ENCODE measurements around the gene ABHD6. TPM values are rescaled to one million over a fixed set of nuclear protein-coding genes. Genes with fewer than 3 reads are reported as not detected.

The ABHD6 gene
- total and polyA plus RNA-seq, 9 of the 15 experiments (the other 6 are each of a cell fraction or from before 2014, with no cell fraction given) = 0.53 to 3.6 (median 2.5) TPM

- no peak overlapping the region for H3K27ac ChIP-seq (ENCODE audit: extremely low read depth, low read depth, low read length)
- DNase-seq (ENCODE audit: extremely low read depth in 1 of 4, low spot score in 3 of 4) (no peak), FAIRE-seq (no peak), ATAC-seq (no peak)
- H3K36me3 ChIP-seq (ENCODE audit: control insufficient read depth, insufficient read depth, low read length) = no peaks in the 10 kb centered on the region
- WGBS (ENCODE audit: insufficient coverage, low coverage, missing lambda C conversion rate) = 9% methylated on average over 6 of the region's 6 CpGs
- TF ChIP-seq GTF2B (IDR thresholded peaks at IDR 0.05; ENCODE audit: extremely low read depth, insufficient read length) (no peak), POU5F1 (IDR thresholded peaks at IDR 0.05; ENCODE audit: borderline replicate concordance, low read depth, low read length, partially characterized antibody) (no peak), TRIM24 (IDR thresholded peaks at IDR 0.05) (no peak), NR4A1 (CRISPR knock-in tag; IDR thresholded peaks at IDR 0.05) (no peak), NR4A1 (tag; IDR thresholded peaks at IDR 0.05) (no peak), PKNOX1 (IDR thresholded peaks at IDR 0.05) (no peak), ZNF24 (IDR thresholded peaks at IDR 0.05) (no peak), MTF1 (CRISPR knock-in tag; IDR thresholded peaks at IDR 0.05; ENCODE audit: borderline replicate concordance) (no peak), RBBP5 (IDR thresholded peaks at IDR 0.05; ENCODE audit: borderline replicate concordance, insufficient read depth, low read length, poor library complexity, severe bottlenecking) (no peak), NFE2L1 (tag; IDR thresholded peaks at IDR 0.05; ENCODE audit: borderline replicate concordance, low read depth) (no peak), ZNF175 (CRISPR knock-in tag; IDR thresholded peaks at IDR 0.05; ENCODE audit: low read depth) (no peak), GTF2E2 (tag; IDR thresholded peaks at IDR 0.05) (no peak), MTA2 (IDR thresholded peaks at IDR 0.05; ENCODE audit: low read depth) (no peak), CREB3 (tag; conservative IDR thresholded peaks at IDR 0.05; ENCODE audit: low read depth) (no peak), PHB2 (IDR thresholded peaks at IDR 0.05; ENCODE audit: low read depth) (no peak), NONO (IDR thresholded peaks at IDR 0.05; ENCODE audit: low read depth in 2 of 2, low read length in 1 of 2) (no peak), MCM3 (IDR thresholded peaks at IDR 0.05) (no peak), ZBTB9 (CRISPR knock-in tag; IDR thresholded peaks at IDR 0.05) (no peak), ZSCAN29 (IDR thresholded peaks at IDR 0.05) (no peak), HLTF (IDR thresholded peaks at IDR 0.05) (no peak)
- no peaks in the 10 kb centered on the region for H3K4me1 ChIP-seq (replicated peaks in 1 of 2; ENCODE audit: control insufficient read depth in 2 of 2, insufficient read depth in 2 of 2, low read length in 2 of 2)
- no peaks in the 10 kb centered on the region for H3K9me1 ChIP-seq (ENCODE audit: control insufficient read depth, insufficient read depth, low read length)
- H3K9ac ChIP-seq (ENCODE audit: insufficient read depth in 1 of 2, low read depth in 2 of 2, low read length in 2 of 2) = no peak overlapping the region
- no peak overlapping the region for H2AFZ ChIP-seq (ENCODE audit: low read depth, low read length)
- H3K4me2 ChIP-seq (ENCODE audit: insufficient read depth, low read length) = no peak overlapping the region
- no peaks in the 10 kb centered on the region for H3K79me2 ChIP-seq (ENCODE audit: control insufficient read depth, insufficient read depth, low read length)
- no TSS peak for BruUV-seq (replicated peaks)
- in situ Hi-C loops (cut with MboI) (no loop called here), intact Hi-C loops (cut with micrococcal nuclease) (loop anchor here (1.0 to 5.0 kb wide), 2 partner anchors 60 to 120 kb away; partner anchors contain the start of gene ABHD6)
- no peak overlapping the region for H3K4me3 ChIP-seq
- ChIA-PET POLR2A (no interaction called here), CTCF (ENCODE audit: low intra/inter-chr PET ratio) (no interaction called here)
- H3K9me3 ChIP-seq (replicated peaks; ENCODE audit: control insufficient read depth, insufficient read depth, low read depth, low read length) = peaks cover 5% of the 10 kb centered on the region; the same call in 1 of the 2 replicates
- H4K20me1 ChIP-seq (replicated peaks; ENCODE audit: control insufficient read depth, insufficient read depth, low read length) = no peaks in the 10 kb centered on the region
- peaks cover 0 to 21% of the 10 kb centered on the region in 2 experiments; a peak in 2 of 5 replicates for H3K27me3 ChIP-seq (ENCODE audit: control insufficient read depth in 2 of 2, insufficient read depth in 2 of 2, low read length in 2 of 2)
These were observed 59.3 kb downstream of the ABHD6 start for GRCh38 chr3:58296843-58297242.

Measured in K562 (cell line).